ENCODE measurements around the gene REPS1.

The REPS1 gene

GRCh38 chr6:139013185-139013800, 25.2 kb upstream of the REPS1 start:
- DNase-seq (ENCODE audit: low read depth) = no peak
- TF ChIP-seq CTCF (IDR thresholded peaks at IDR 0.05; ENCODE audit: low read length, missing control alignments) = no peak
- H3K4me3 ChIP-seq (replicated peaks; ENCODE audit: low read depth, low read length) = no peak overlapping the region

- no peak for DNase-seq (ENCODE audit: low read depth)
- no peak overlapping the region for H3K4me3 ChIP-seq (replicated peaks; ENCODE audit: low read depth, low read length)
- TF ChIP-seq CTCF (IDR thresholded peaks at IDR 0.05; ENCODE audit: low read length, missing control alignments) = no peak
Measured at GRCh38 chr6:139011980-139012379, 23.9 kb upstream of the REPS1 start.

- no peak for TF ChIP-seq CTCF (IDR thresholded peaks at IDR 0.05; ENCODE audit: low read length, missing control alignments)
- H3K4me3 ChIP-seq (replicated peaks; ENCODE audit: low read depth, low read length) = no peak overlapping the region
- no peak for DNase-seq (ENCODE audit: low read depth)
Measured at GRCh38 chr6:139010674-139011073, 22.6 kb upstream of the REPS1 start.

GRCh38 chr6:139008117-139008516, 20.1 kb upstream of the REPS1 start:
- no peak for TF ChIP-seq CTCF (IDR thresholded peaks at IDR 0.05; ENCODE audit: low read length, missing control alignments)
- no peak overlapping the region for H3K4me3 ChIP-seq (replicated peaks; ENCODE audit: low read depth, low read length)
- no peak for DNase-seq (ENCODE audit: low read depth)

GRCh38 chr6:139007428-139007827, 19.4 kb upstream of the REPS1 start:
- TF ChIP-seq CTCF (IDR thresholded peaks at IDR 0.05; ENCODE audit: low read length, missing control alignments) = no peak
- no peak overlapping the region for H3K4me3 ChIP-seq (replicated peaks; ENCODE audit: low read depth, low read length)
- DNase-seq (ENCODE audit: low read depth) = no peak

- H3K4me3 ChIP-seq (replicated peaks; ENCODE audit: low read depth, low read length) = no peak overlapping the region
- DNase-seq (ENCODE audit: low read depth) = no peak
- TF ChIP-seq CTCF (IDR thresholded peaks at IDR 0.05; ENCODE audit: low read length, missing control alignments) = no peak
Measured at GRCh38 chr6:139006477-139006876, 18.4 kb upstream of the REPS1 start.

GRCh38 chr6:139003751-139004150, 15.7 kb upstream of the REPS1 start:
- no peak overlapping the region for H3K4me3 ChIP-seq (replicated peaks; ENCODE audit: low read depth, low read length)
- DNase-seq (ENCODE audit: low read depth) = no peak
- TF ChIP-seq CTCF (IDR thresholded peaks at IDR 0.05; ENCODE audit: low read length, missing control alignments) = no peak
